DND-41 (cell line): ENCODE measurements around the gene DCP1A.

Experiments
- ATAC-seq: fragments of 200-7000 bp; cut with Tn5 transposase; 3 replicates; pipeline ENCODE4 v1.9.1; 2021; ENCODE audit warnings: low read depth; ENCODE audit not compliant: insufficient read depth
- DNase-seq: peaks from one replicate; pipeline ENCODE4 v3.0.0-alpha.2; 2020
- H2AFZ ChIP-seq: 2 replicates; pipeline ENCODE4 v1.6.0; 2012; ENCODE audit warnings: low read depth, low read length
- H3K27ac ChIP-seq: 2 replicates; pipeline ENCODE4 v1.5.1; 2012; ENCODE audit warnings: low read length, inconsistent platforms
- H3K27me3 ChIP-seq: fragments of 200-600 bp; sonication (generic); 2 replicates; pipeline ENCODE4 v1.6.0; 2012; ENCODE audit warnings: low read length, mild to moderate bottlenecking, inconsistent platforms; ENCODE audit not compliant: insufficient read depth, poor library complexity
- H3K36me3 ChIP-seq: 2 replicates; pipeline ENCODE4 v1.5.1; 2012; ENCODE audit warnings: low read length, inconsistent platforms; ENCODE audit not compliant: insufficient read depth
- H3K4me1 ChIP-seq: 2 replicates; pipeline ENCODE4 v1.5.1; 2012; ENCODE audit warnings: mild to moderate bottlenecking, low read length; ENCODE audit not compliant: insufficient read depth
- H3K4me2 ChIP-seq: 2 replicates; pipeline ENCODE4 v1.6.0; 2012; ENCODE audit warnings: mild to moderate bottlenecking, moderate library complexity, low read length, inconsistent platforms; ENCODE audit not compliant: insufficient read depth
- H3K4me3 ChIP-seq, 2 experiments: fragments of 200-600 bp in 1 of 2; shearing (Covaris generic) in 1 of 2; 2 replicates each; pipeline ENCODE4 v1.5.1; 2012 to 2016; ENCODE audit warnings: inconsistent platforms in 2 of 2, low read length in 2 of 2, mild to moderate bottlenecking in 2 of 2, low read depth in 1 of 2, moderate library complexity in 1 of 2
- H3K79me2 ChIP-seq: 2 replicates; pipeline ENCODE4 v1.6.0; 2012; ENCODE audit warnings: low read length, inconsistent platforms; ENCODE audit not compliant: insufficient read depth
- H3K9ac ChIP-seq: 2 replicates; pipeline ENCODE4 v1.6.0; 2012; ENCODE audit warnings: low read depth, mild to moderate bottlenecking, inconsistent platforms, low read length, moderate library complexity
- H3K9me3 ChIP-seq: 2 replicates; pipeline ENCODE4 v1.5.1; 2012; ENCODE audit warnings: low read length, moderate library complexity, mild to moderate bottlenecking, inconsistent platforms; ENCODE audit not compliant: insufficient read depth, severe bottlenecking
- H4K20me1 ChIP-seq: 2 replicates; pipeline ENCODE4 v1.6.0; 2012; ENCODE audit warnings: low read length; ENCODE audit not compliant: insufficient read depth
- CTCF ChIP-seq: IDR thresholded peaks from 2 replicates; pipeline ENCODE4 v1.5.1; 2012; ENCODE audit warnings: borderline replicate concordance, low read length, moderate library complexity, mild to moderate bottlenecking; ENCODE audit not compliant: poor library complexity, severe bottlenecking; ENCODE audit errors: extremely low read depth
- EZH2 ChIP-seq: IDR thresholded peaks from 3 replicates; pipeline ENCODE4 v1.6.1; 2012; ENCODE audit warnings: borderline replicate concordance, low read depth, mild to moderate bottlenecking, moderate library complexity, low read length, inconsistent platforms; ENCODE audit not compliant: severe bottlenecking

The DCP1A gene

GRCh38 chr3:53295410-53295809 is 51.9 kb downstream of the DCP1A start:
- no peak for ATAC-seq
- H3K27me3 ChIP-seq, result no peaks in the 10 kb centered on the region
- no peak for DNase-seq
- H4K20me1 ChIP-seq, result no peaks in the 10 kb centered on the region
- H3K27ac ChIP-seq, result no peak overlapping the region
- no peaks in the 10 kb centered on the region for H3K79me2 ChIP-seq
- no peak overlapping the region for H3K4me2 ChIP-seq
- no peaks in the 10 kb centered on the region for H3K9me3 ChIP-seq
- no peak overlapping the region for H3K9ac ChIP-seq
- no peak overlapping the region for H2AFZ ChIP-seq
- H3K4me3 ChIP-seq, result no peak overlapping the region
- TF ChIP-seq EZH2 (no peak), CTCF (no peak)
- H3K36me3 ChIP-seq, result peaks cover 36% of the 10 kb centered on the region
- no peaks in the 10 kb centered on the region for H3K4me1 ChIP-seq

GRCh38 chr3:53293867-53294266 is 53.5 kb downstream of the DCP1A start:
- Histone ChIP-seq H3K36me3 (peaks cover 36% of the 10 kb centered on the region), H3K79me2 (no peaks in the 10 kb centered on the region), H3K4me2 (no peak overlapping the region), H2AFZ (no peak overlapping the region), H3K27me3 (no peaks in the 10 kb centered on the region), H4K20me1 (no peaks in the 10 kb centered on the region), H3K27ac (no peak overlapping the region), H3K4me1 (no peaks in the 10 kb centered on the region), H3K4me3 (no peak overlapping the region), H3K9ac (no peak overlapping the region), H3K9me3 (no peaks in the 10 kb centered on the region)
- ATAC-seq, result no peak
- DNase-seq, result no peak
- TF ChIP-seq CTCF (no peak), EZH2 (no peak)

GRCh38 chr3:53288214-53288613 is 59.1 kb downstream of the DCP1A start:
- DNase-seq (no peak), ATAC-seq (no peak)
- no peak for TF ChIP-seq CTCF
- TF ChIP-seq EZH2, result no peak
- H3K36me3 ChIP-seq, result peaks cover 64% of the 10 kb centered on the region
- H3K79me2 ChIP-seq, result no peaks in the 10 kb centered on the region
- no peak overlapping the region for H3K4me2 ChIP-seq
- no peaks in the 10 kb centered on the region for H4K20me1 ChIP-seq
- H3K27ac ChIP-seq, result no peak overlapping the region
- H3K4me1 ChIP-seq, result no peaks in the 10 kb centered on the region
- H3K4me3 ChIP-seq, result no peak overlapping the region
- H3K9me3 ChIP-seq, result no peaks in the 10 kb centered on the region
- no peaks in the 10 kb centered on the region for H3K27me3 ChIP-seq
- H3K9ac ChIP-seq, result no peak overlapping the region
- H2AFZ ChIP-seq, result no peak overlapping the region

GRCh38 chr3:53287131-53287629 is 60.2 kb downstream of the DCP1A start:
- TF ChIP-seq CTCF, result no peak
- TF ChIP-seq EZH2, result no peak
- H4K20me1 ChIP-seq, result no peaks in the 10 kb centered on the region
- ATAC-seq (peak; percentile 61; the same call in 2 of the 3 replicates), DNase-seq (no peak)
- H3K4me1 ChIP-seq, result no peaks in the 10 kb centered on the region
- no peak overlapping the region for H3K9ac ChIP-seq
- no peaks in the 10 kb centered on the region for H3K79me2 ChIP-seq
- no peak overlapping the region for H2AFZ ChIP-seq
- H3K36me3 ChIP-seq, result peaks cover 61% of the 10 kb centered on the region
- H3K27me3 ChIP-seq, result no peaks in the 10 kb centered on the region
- no peak overlapping the region for H3K4me3 ChIP-seq
- H3K4me2 ChIP-seq, result no peak overlapping the region
- no peaks in the 10 kb centered on the region for H3K9me3 ChIP-seq
- H3K27ac ChIP-seq, result no peak overlapping the region
